GM12892 (cell line): ENCODE measurements around the gene ARMC3.

ENCODE experiments used
- POLR2A ChIP-seq: IDR thresholded peaks from 2 replicates; pipeline ENCODE4 v1.6.1; 2011; ENCODE audit warnings: low read depth, low read length, control low read depth
- TAF1 ChIP-seq: IDR thresholded peaks from 2 replicates; pipeline ENCODE4 v1.6.1; 2011; ENCODE audit warnings: low read depth, mild to moderate bottlenecking, control low read depth, low read length, borderline replicate concordance

DNA sequence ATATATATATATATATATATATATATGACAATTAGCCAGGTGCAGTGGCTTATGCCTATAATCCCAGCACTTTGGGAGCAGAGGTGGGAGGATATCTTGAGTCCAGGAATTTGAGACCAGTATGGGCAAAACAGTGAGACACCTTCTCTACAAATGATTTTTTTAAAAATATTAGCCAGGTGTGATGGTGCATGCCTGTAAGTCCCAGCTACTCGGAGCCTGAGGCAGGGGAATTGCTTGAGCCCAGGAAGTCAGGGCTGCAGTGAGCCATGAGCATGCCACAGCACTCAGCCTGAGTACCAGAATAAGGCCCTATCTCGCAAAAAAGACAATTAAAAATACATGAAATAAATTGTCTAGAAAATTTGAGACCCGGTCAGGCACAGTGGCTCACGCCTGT lies 120.3 kb downstream of the ARMC3 start:
- TF ChIP-seq TAF1: no peak
- TF ChIP-seq POLR2A: no peak
